Activated B cell treated with CpG ODN at 0.5 μM for 24 hours (primary cell): ENCODE data around the gene STK24. TPM values are rescaled to one million over a fixed set of nuclear protein-coding genes. Genes with fewer than 3 reads are reported as not detected.

Experiments used
- ATAC-seq: fragments of 200-7000 bp; cut with Tn5 transposase; one replicate; pipeline ENCODE4 v1.10.0; 2021; ENCODE audit warnings: low read depth, mild to moderate bottlenecking, moderate library complexity
- CTCF ChIA-PET: fragments of 350-600 bp; sonication (Branson Sonifier 250); formaldehyde crosslinking; loops from one replicate; lab custom pipeline; 2021; ENCODE audit warnings: antibody characterized with exemption; lab: Charles Lee
- POLR2A ChIA-PET: fragments of 350-600 bp; sonication (Branson Sonifier 250); formaldehyde crosslinking; loops from one replicate; lab custom pipeline; 2021; ENCODE audit warnings: antibody characterized with exemption; lab: Charles Lee
- DNase-seq: peaks from one replicate; pipeline ENCODE4 v3.0.0; 2022
- H3K27ac Mint-ChIP-seq: one replicate; pipeline ENCODE4 v1.8.0; 2020; ENCODE audit warnings: mixed read lengths
- H3K27me3 Mint-ChIP-seq: one replicate; pipeline ENCODE4 v1.8.0; 2021; ENCODE audit warnings: mixed read lengths
- H3K36me3 Mint-ChIP-seq: one replicate; pipeline ENCODE4 v1.8.0; 2021; ENCODE audit warnings: low read depth, mixed read lengths
- H3K4me1 Mint-ChIP-seq: one replicate; pipeline ENCODE4 v1.8.0; 2021; ENCODE audit warnings: mixed read lengths
- H3K4me3 Mint-ChIP-seq: one replicate; pipeline ENCODE4 v1.8.0; 2020; ENCODE audit warnings: mild to moderate bottlenecking, mixed read lengths
- H3K9me3 Mint-ChIP-seq: one replicate; pipeline ENCODE4 v1.8.0; 2020; ENCODE audit warnings: mixed read lengths
- CTCF ChIP-seq: fragments of 200-600 bp; IDR thresholded peaks from one replicate; pipeline ENCODE4 v1.8.0; 2022; ENCODE audit warnings: antibody characterized with exemption, mild to moderate bottlenecking
- intact Hi-C: fragments of 100-400 bp; cut with micrococcal nuclease; formaldehyde crosslinking; loops from one replicate; pipeline ENCODE4 v1.15.1; 2024
- total RNA-seq: library from RNA; stranded (reverse); gene quantifications from 2 replicates; pipeline ENCODE4 v1.2.3, GENCODE V29; 2022

Gene STK24
- total RNA-seq, 1 donor from 2014 or later: 84.8 TPM

- peak; percentile 32 for ATAC-seq
- peak overlapping the region; percentile 41 for H3K27ac Mint-ChIP-seq
- POLR2A ChIA-PET: interaction anchor here (0.6 to 0.8 kb wide), 2 partner anchors 27 to 39 kb away, joined by 3 to 10 read pairs; no protein-coding TSS in a partner anchor
- DNase-seq: no peak
- peaks cover 22% of the 10 kb centered on the region for H3K36me3 Mint-ChIP-seq
- no peaks in the 10 kb centered on the region for H3K9me3 Mint-ChIP-seq
- peaks cover 90% of the 10 kb centered on the region for H3K4me1 Mint-ChIP-seq
- no peak overlapping the region for H3K4me3 Mint-ChIP-seq
- intact Hi-C loops: loop anchor here (2.0 to 5.0 kb wide), 4 partner anchors 17 to 111 kb away; no protein-coding TSS in a partner anchor
- no peak for TF ChIP-seq CTCF
- H3K27me3 Mint-ChIP-seq: no peaks in the 10 kb centered on the region
- CTCF ChIA-PET: interaction anchor here (2.6 kb wide), 1 partner anchor 111 kb away, joined by 8 read pairs; no protein-coding TSS in a partner anchor
Measured at GRCh38 chr13:98541701-98542203, 35.2 kb downstream of the STK24 start.

GRCh38 chr13:98541191-98541590 lies 35.7 kb downstream of the STK24 start:
- H3K27me3 Mint-ChIP-seq: no peaks in the 10 kb centered on the region
- no peaks in the 10 kb centered on the region for H3K9me3 Mint-ChIP-seq
- TF ChIP-seq CTCF: no peak
- no peak for ATAC-seq
- DNase-seq: no peak
- H3K4me3 Mint-ChIP-seq: no peak overlapping the region
- POLR2A ChIA-PET: interaction anchor here (0.6 to 1.0 kb wide), 2 partner anchors 27 to 30 kb away, joined by 3 to 4 read pairs; no protein-coding TSS in a partner anchor
- intact Hi-C loops: loop anchor here (5.0 kb wide), 2 partner anchors 34 to 111 kb away; no protein-coding TSS in a partner anchor
- H3K36me3 Mint-ChIP-seq: peaks cover 19% of the 10 kb centered on the region
- CTCF ChIA-PET: interaction anchor here (2.6 kb wide), 1 partner anchor 112 kb away, joined by 8 read pairs; no protein-coding TSS in a partner anchor
- H3K27ac Mint-ChIP-seq: no peak overlapping the region
- H3K4me1 Mint-ChIP-seq: peaks cover 90% of the 10 kb centered on the region

GRCh38 chr13:98540476-98540875 lies 36.4 kb downstream of the STK24 start:
- ChIA-PET POLR2A (interaction anchor here (1.0 kb wide), 1 partner anchor 30 kb away, joined by 4 read pairs; no protein-coding TSS in a partner anchor), CTCF (interaction anchor here (2.6 kb wide), 1 partner anchor 113 kb away, joined by 8 read pairs; no protein-coding TSS in a partner anchor)
- no peak overlapping the region for H3K27ac Mint-ChIP-seq
- no peak overlapping the region for H3K4me3 Mint-ChIP-seq
- peaks cover 90% of the 10 kb centered on the region for H3K4me1 Mint-ChIP-seq
- TF ChIP-seq CTCF: no peak
- intact Hi-C loops: loop anchor here (5.0 kb wide), 2 partner anchors 33 to 112 kb away; no protein-coding TSS in a partner anchor
- DNase-seq: no peak
- no peaks in the 10 kb centered on the region for H3K9me3 Mint-ChIP-seq
- no peaks in the 10 kb centered on the region for H3K27me3 Mint-ChIP-seq
- peaks cover 23% of the 10 kb centered on the region for H3K36me3 Mint-ChIP-seq
- no peak for ATAC-seq

- POLR2A ChIA-PET: no interaction called here
- H3K36me3 Mint-ChIP-seq: peaks cover 27% of the 10 kb centered on the region
- H3K4me3 Mint-ChIP-seq: no peak overlapping the region
- no peak for TF ChIP-seq CTCF
- peaks cover 92% of the 10 kb centered on the region for H3K4me1 Mint-ChIP-seq
- H3K9me3 Mint-ChIP-seq: no peaks in the 10 kb centered on the region
- DNase-seq: no peak
- H3K27ac Mint-ChIP-seq: no peak overlapping the region
- intact Hi-C loops: loop anchor here (5.0 kb wide), 2 partner anchors 32 to 113 kb away; no protein-coding TSS in a partner anchor
- no peak for ATAC-seq
- CTCF ChIA-PET: interaction anchor here (2.6 kb wide), 1 partner anchor 113 kb away, joined by 8 read pairs; no protein-coding TSS in a partner anchor
- no peaks in the 10 kb centered on the region for H3K27me3 Mint-ChIP-seq
Measured at GRCh38 chr13:98539666-98540065, 37.2 kb downstream of the STK24 start.

- Mint-ChIP-seq H3K4me3 (no peak overlapping the region), H3K4me1 (peaks cover 92% of the 10 kb centered on the region), H3K9me3 (no peaks in the 10 kb centered on the region), H3K27me3 (no peaks in the 10 kb centered on the region), H3K36me3 (peaks cover 30% of the 10 kb centered on the region), H3K27ac (no peak overlapping the region)
- intact Hi-C loops: no loop called here
- ChIA-PET CTCF (interaction anchor here (2.6 kb wide), 1 partner anchor 114 kb away, joined by 8 read pairs; no protein-coding TSS in a partner anchor), POLR2A (no interaction called here)
- TF ChIP-seq CTCF: no peak
- DNase-seq (no peak), ATAC-seq (no peak)
Measured at GRCh38 chr13:98538876-98539275, 38.0 kb downstream of the STK24 start.
